MM.1S (cell line): Measurements from ENCODE around the gene ERCC4.

ENCODE experiments used
- DNase-seq: peaks from one replicate; pipeline ENCODE4 v3.0.0-alpha.2; 2015
- H2AFZ ChIP-seq: fragments of 300-600 bp; sonication (generic); 2 replicates; pipeline ENCODE4 v1.6.0; 2016; ENCODE audit warnings: antibody characterized with exemption, low read length
- H3F3A ChIP-seq: fragments of 300-600 bp; sonication (generic); 2 replicates; pipeline ENCODE4 v1.6.1; 2016; ENCODE audit warnings: mild to moderate bottlenecking, antibody characterized with exemption, low read length, moderate library complexity, mixed read lengths; ENCODE audit not compliant: insufficient read depth
- H3K27ac ChIP-seq: fragments of 300-600 bp; sonication (generic); 2 replicates; pipeline ENCODE4 v1.5.1; 2016; ENCODE audit warnings: mild to moderate bottlenecking, low read length
- H3K27me3 ChIP-seq: fragments of 300-600 bp; sonication (generic); replicated peaks from 2 replicates; pipeline ENCODE4 v1.6.0; 2016; ENCODE audit warnings: low read length; ENCODE audit not compliant: insufficient read depth
- H3K36me3 ChIP-seq: fragments of 300-600 bp; sonication (generic); replicated peaks from 2 replicates; pipeline ENCODE4 v1.6.1; 2016; ENCODE audit warnings: mild to moderate bottlenecking, low read length, mixed read lengths; ENCODE audit not compliant: insufficient read depth
- H3K4me1 ChIP-seq: fragments of 300-600 bp; sonication (generic); 2 replicates; pipeline ENCODE4 v1.6.1; 2016; ENCODE audit warnings: low read length, mixed read lengths
- H3K4me2 ChIP-seq: fragments of 300-600 bp; sonication (generic); 2 replicates; pipeline ENCODE4 v1.6.0; 2016; ENCODE audit warnings: low read depth, low read length
- H3K4me3 ChIP-seq: fragments of 300-600 bp; sonication (generic); 2 replicates; pipeline ENCODE4 v1.5.1; 2016; ENCODE audit warnings: low read length, mixed read lengths
- H3K79me2 ChIP-seq: fragments of 300-600 bp; sonication (generic); 2 replicates; pipeline ENCODE4 v1.6.1; 2016; ENCODE audit warnings: mixed run types, low read length, mixed read lengths
- H3K9ac ChIP-seq: fragments of 300-600 bp; sonication (generic); 2 replicates; pipeline ENCODE4 v1.6.1; 2016; ENCODE audit warnings: low read length, mixed read lengths
- H3K9me2 ChIP-seq: fragments of 300-600 bp; sonication (generic); replicated peaks from 2 replicates; pipeline ENCODE4 v1.6.1; 2016; ENCODE audit warnings: mild to moderate bottlenecking, low read length, mixed read lengths; ENCODE audit not compliant: insufficient read depth
- H3K9me3 ChIP-seq: fragments of 300-600 bp; sonication (generic); replicated peaks from 2 replicates; pipeline ENCODE4 v1.6.1; 2016; ENCODE audit warnings: mild to moderate bottlenecking, low read length, mixed read lengths; ENCODE audit not compliant: insufficient read depth
- H4K20me1 ChIP-seq: fragments of 300-600 bp; sonication (generic); 2 replicates; pipeline ENCODE4 v1.6.1; 2016; ENCODE audit warnings: mild to moderate bottlenecking, low read length, moderate library complexity, mixed read lengths; ENCODE audit not compliant: insufficient read depth
- CTCF ChIP-seq: fragments of 300-600 bp; sonication (generic); IDR thresholded peaks from 2 replicates; pipeline ENCODE4 v1.5.1; 2016; ENCODE audit warnings: antibody characterized with exemption, low read length, mixed read lengths
- EZH2 ChIP-seq: fragments of 300-600 bp; sonication (generic); optimal IDR thresholded peaks from 2 replicates; pipeline ENCODE3; 2017; ENCODE audit warnings: low read depth, mild to moderate bottlenecking, antibody characterized with exemption, low read length, mixed read lengths
- EZH2phosphoT487 ChIP-seq: fragments of 300-600 bp; sonication (generic); IDR thresholded peaks from 2 replicates; pipeline ENCODE4 v1.6.1; 2018; ENCODE audit warnings: antibody characterized with exemption, low read length

ERCC4 gene

DNA sequence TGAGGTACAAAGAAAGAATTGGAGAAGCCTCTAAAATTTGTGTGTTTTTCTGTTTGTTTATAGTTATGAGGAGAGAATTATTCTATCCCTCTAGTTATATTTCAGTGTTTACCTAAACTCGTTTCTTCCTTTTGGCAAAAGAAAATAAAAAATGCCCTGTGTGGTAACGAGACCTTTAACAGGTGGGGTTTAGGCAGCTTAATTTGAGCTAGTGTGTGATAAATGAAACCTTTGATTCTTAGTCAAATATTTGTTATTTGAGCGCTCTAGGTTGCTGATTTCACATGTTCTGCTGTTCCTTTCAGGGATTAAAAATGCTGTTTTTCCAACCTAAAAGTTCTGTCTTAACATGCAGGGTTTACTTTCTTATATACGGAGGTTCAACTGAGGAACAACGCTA lies 17.5 kb downstream of the ERCC4 start:
- Histone ChIP-seq H3K4me3 (no peak overlapping the region), H3K9ac (no peak overlapping the region), H3F3A (no peaks in the 10 kb centered on the region), H3K9me3 (no peaks in the 10 kb centered on the region), H3K27ac (no peak overlapping the region), H3K4me1 (no peaks in the 10 kb centered on the region), H3K79me2 (no peaks in the 10 kb centered on the region), H3K27me3 (no peaks in the 10 kb centered on the region), H3K36me3 (0 out of 2 replicates have a peak, but pooled peaks cover 5% of the 10 kb centered on the region), H3K9me2 (no peaks in the 10 kb centered on the region), H3K4me2 (no peak overlapping the region), H4K20me1 (no peaks in the 10 kb centered on the region), H2AFZ (no peak overlapping the region)
- no peak for DNase-seq
- TF ChIP-seq EZH2 (no peak), EZH2phosphoT487 (no peak), CTCF (no peak)

GRCh38 chr16:13938480-13938879 lies 18.5 kb downstream of the ERCC4 start:
- Histone ChIP-seq H2AFZ (no peak overlapping the region), H3K36me3 (0 out of 2 replicates have a peak, but pooled peaks cover 5% of the 10 kb centered on the region), H3K27ac (no peak overlapping the region), H3F3A (no peaks in the 10 kb centered on the region), H3K4me2 (no peak overlapping the region), H3K27me3 (no peaks in the 10 kb centered on the region), H3K9me3 (no peaks in the 10 kb centered on the region), H3K79me2 (no peaks in the 10 kb centered on the region), H4K20me1 (no peaks in the 10 kb centered on the region), H3K4me1 (no peaks in the 10 kb centered on the region), H3K4me3 (no peak overlapping the region), H3K9ac (no peak overlapping the region), H3K9me2 (no peaks in the 10 kb centered on the region)
- TF ChIP-seq EZH2 (no peak), EZH2phosphoT487 (no peak), CTCF (no peak)
- DNase-seq, result no peak

- Histone ChIP-seq H3K36me3 (0 out of 2 replicates have a peak, but pooled peaks cover 5% of the 10 kb centered on the region), H3K27me3 (no peaks in the 10 kb centered on the region), H3K4me1 (no peaks in the 10 kb centered on the region), H3K4me2 (no peak overlapping the region), H3K27ac (no peak overlapping the region), H3K9ac (no peak overlapping the region), H3K9me2 (no peaks in the 10 kb centered on the region), H4K20me1 (no peaks in the 10 kb centered on the region), H3K4me3 (no peak overlapping the region), H2AFZ (no peak overlapping the region), H3K9me3 (no peaks in the 10 kb centered on the region), H3F3A (no peaks in the 10 kb centered on the region), H3K79me2 (no peaks in the 10 kb centered on the region)
- DNase-seq, result no peak
- TF ChIP-seq EZH2phosphoT487, result no peak
- no peak for TF ChIP-seq EZH2
- TF ChIP-seq CTCF, result no peak
Observed at GRCh38 chr16:13939821-13940220, 19.9 kb downstream of the ERCC4 start.
